ENCODE data around the gene DCLK1.

Gene DCLK1

GRCh38 chr13:36058116-36058515 lies 73.1 kb downstream of the DCLK1 start:
- Mint-ChIP-seq H3K4me3 (no peak overlapping the region), H3K4me1 (ENCODE audit: low read depth) (no peaks in the 10 kb centered on the region), H3K36me3 (no peaks in the 10 kb centered on the region), H3K27me3 (no peaks in the 10 kb centered on the region), H3K27ac (no peak overlapping the region), H3K9me3 (ENCODE audit: low read depth) (peaks cover 9% of the 10 kb centered on the region)

DNA sequence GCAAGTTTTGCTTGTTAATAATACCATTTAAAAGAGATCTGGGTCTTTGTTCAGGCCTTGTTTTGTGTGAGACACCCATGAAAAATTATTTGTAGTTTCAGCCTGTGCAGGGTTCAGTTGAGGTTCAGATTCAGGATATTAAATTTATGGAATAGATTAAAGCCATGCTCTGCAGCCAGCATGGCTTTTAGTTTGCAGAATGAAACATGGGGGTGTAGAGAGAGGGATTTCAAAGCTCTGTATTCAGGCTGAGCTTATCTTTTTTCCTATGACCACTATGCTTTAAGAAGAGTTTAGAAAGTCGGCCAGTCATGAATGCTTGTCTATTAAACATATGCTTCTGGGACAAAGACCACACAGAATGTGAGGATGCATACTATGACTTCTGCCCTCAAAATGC lies 73.6 kb downstream of the DCLK1 start:
- Mint-ChIP-seq H3K27ac (no peak overlapping the region), H3K4me3 (no peak overlapping the region), H3K4me1 (ENCODE audit: low read depth) (no peaks in the 10 kb centered on the region), H3K27me3 (no peaks in the 10 kb centered on the region), H3K9me3 (ENCODE audit: low read depth) (peaks cover 9% of the 10 kb centered on the region), H3K36me3 (no peaks in the 10 kb centered on the region)

GRCh38 chr13:36057041-36057440 lies 74.1 kb downstream of the DCLK1 start:
- H3K4me1 Mint-ChIP-seq (ENCODE audit: low read depth), result no peaks in the 10 kb centered on the region
- H3K27me3 Mint-ChIP-seq, result no peaks in the 10 kb centered on the region
- no peaks in the 10 kb centered on the region for H3K36me3 Mint-ChIP-seq
- H3K9me3 Mint-ChIP-seq (ENCODE audit: low read depth), result peaks cover 9% of the 10 kb centered on the region
- no peak overlapping the region for H3K4me3 Mint-ChIP-seq
- no peak overlapping the region for H3K27ac Mint-ChIP-seq

GRCh38 chr13:36055366-36055765 lies 75.8 kb downstream of the DCLK1 start:
- Mint-ChIP-seq H3K4me1 (ENCODE audit: low read depth) (no peaks in the 10 kb centered on the region), H3K27me3 (no peaks in the 10 kb centered on the region), H3K27ac (no peak overlapping the region), H3K36me3 (no peaks in the 10 kb centered on the region), H3K4me3 (no peak overlapping the region), H3K9me3 (ENCODE audit: low read depth) (peaks cover 9% of the 10 kb centered on the region)

- Mint-ChIP-seq H3K4me3 (no peak overlapping the region), H3K27me3 (no peaks in the 10 kb centered on the region), H3K27ac (no peak overlapping the region), H3K36me3 (no peaks in the 10 kb centered on the region), H3K9me3 (ENCODE audit: low read depth) (peaks cover 9% of the 10 kb centered on the region), H3K4me1 (ENCODE audit: low read depth) (no peaks in the 10 kb centered on the region)
Observed at GRCh38 chr13:36054041-36054440, 77.1 kb downstream of the DCLK1 start.

GRCh38 chr13:36051082-36051481 lies 80.1 kb downstream of the DCLK1 start:
- Mint-ChIP-seq H3K4me3 (no peak overlapping the region), H3K27ac (no peak overlapping the region), H3K27me3 (no peaks in the 10 kb centered on the region), H3K4me1 (ENCODE audit: low read depth) (no peaks in the 10 kb centered on the region), H3K36me3 (no peaks in the 10 kb centered on the region), H3K9me3 (ENCODE audit: low read depth) (no peaks in the 10 kb centered on the region)

- H3K36me3 Mint-ChIP-seq, result no peaks in the 10 kb centered on the region
- H3K4me1 Mint-ChIP-seq (ENCODE audit: low read depth), result no peaks in the 10 kb centered on the region
- H3K4me3 Mint-ChIP-seq, result no peak overlapping the region
- H3K27me3 Mint-ChIP-seq, result no peaks in the 10 kb centered on the region
- no peaks in the 10 kb centered on the region for H3K9me3 Mint-ChIP-seq (ENCODE audit: low read depth)
- no peak overlapping the region for H3K27ac Mint-ChIP-seq
Observed at GRCh38 chr13:36046672-36047071, 84.5 kb downstream of the DCLK1 start.

DNA sequence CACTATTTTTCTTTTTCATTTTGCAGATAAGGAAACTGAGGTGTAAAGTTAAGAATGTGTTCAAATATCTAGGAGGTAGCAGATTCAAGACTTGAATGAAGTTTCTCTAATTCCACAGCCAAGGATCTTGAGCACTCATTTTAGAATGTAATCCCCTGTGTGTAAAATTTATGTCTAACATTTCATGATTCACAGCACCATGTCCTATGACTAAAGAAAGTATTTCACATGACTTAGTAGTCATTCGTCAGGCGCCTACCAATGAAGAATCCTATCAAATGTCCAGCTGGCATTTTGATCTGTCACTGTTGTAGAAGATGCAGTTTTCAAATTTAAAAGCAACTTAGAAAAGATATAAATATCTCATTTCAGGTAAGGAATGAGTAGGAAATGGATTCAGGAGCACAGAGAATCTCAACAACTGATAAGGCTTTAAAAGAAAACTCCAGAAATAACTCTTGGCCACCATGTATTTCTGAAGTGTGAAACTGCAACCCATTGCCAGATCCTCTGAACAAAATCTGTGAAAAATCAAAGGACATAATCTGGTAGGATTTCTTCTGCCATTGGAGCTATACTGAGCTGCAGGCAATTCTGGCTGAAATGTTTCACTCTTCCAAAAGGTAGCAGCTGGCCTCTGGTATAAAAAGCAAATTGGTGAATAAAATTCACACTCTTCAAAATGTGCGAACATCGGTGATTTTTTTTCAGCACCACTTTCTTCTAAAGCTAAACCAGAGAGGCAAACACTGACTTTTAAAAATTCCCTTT lies 92.2 kb downstream of the DCLK1 start:
- no peak overlapping the region for H3K4me3 Mint-ChIP-seq

DNA sequence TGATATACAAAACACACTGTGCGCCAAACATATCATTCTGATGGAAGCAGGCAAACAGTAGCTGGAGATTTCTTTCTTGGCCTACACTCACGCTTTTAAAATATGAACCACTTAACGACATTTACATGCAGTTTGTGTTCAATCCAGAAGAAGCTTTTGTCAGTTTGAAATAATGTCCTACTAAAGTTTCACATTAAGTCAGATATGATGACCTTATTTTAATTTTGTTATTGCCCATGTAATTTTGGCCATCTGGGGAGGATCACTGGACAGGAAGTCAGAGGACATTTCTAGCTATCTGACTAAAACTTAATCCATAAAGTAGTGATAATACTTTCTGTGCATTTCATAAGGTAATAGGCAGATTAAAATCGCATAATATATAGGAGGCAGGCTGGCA lies 98.1 kb downstream of the DCLK1 start:
- Mint-ChIP-seq H3K27me3 (no peaks in the 10 kb centered on the region), H3K4me1 (ENCODE audit: low read depth) (no peaks in the 10 kb centered on the region), H3K4me3 (no peak overlapping the region), H3K9me3 (ENCODE audit: low read depth) (no peaks in the 10 kb centered on the region), H3K36me3 (no peaks in the 10 kb centered on the region), H3K27ac (no peak overlapping the region)

More for the DNA sequence above, 92.2 kb downstream of the DCLK1 start:
- Mint-ChIP-seq H3K27me3 (no peaks in the 10 kb centered on the region), H3K4me1 (ENCODE audit: low read depth) (no peaks in the 10 kb centered on the region), H3K9me3 (ENCODE audit: low read depth) (no peaks in the 10 kb centered on the region), H3K36me3 (no peaks in the 10 kb centered on the region), H3K27ac (no peak overlapping the region)

DNA sequence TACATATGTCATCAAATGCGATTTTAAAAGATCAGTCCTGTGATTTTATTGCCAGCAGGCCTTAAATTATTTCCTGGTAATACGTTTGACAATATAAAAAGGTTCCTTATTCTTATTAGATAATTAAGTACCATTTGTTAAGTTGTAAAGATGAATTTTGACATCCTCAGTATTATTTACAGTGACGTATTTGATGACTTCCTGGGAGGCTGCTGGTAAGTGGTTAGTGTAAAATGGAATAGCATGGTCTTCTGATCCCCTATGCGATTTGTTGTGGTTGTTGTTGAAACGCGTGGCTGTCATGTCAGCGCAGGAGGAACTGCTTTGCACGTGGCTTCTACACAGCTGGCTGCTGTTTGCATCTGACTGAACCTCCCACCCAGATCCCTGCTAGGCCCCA lies 99.7 kb downstream of the DCLK1 start:
- Mint-ChIP-seq H3K36me3 (no peaks in the 10 kb centered on the region), H3K27ac (no peak overlapping the region), H3K9me3 (ENCODE audit: low read depth) (no peaks in the 10 kb centered on the region), H3K27me3 (no peaks in the 10 kb centered on the region), H3K4me1 (ENCODE audit: low read depth) (no peaks in the 10 kb centered on the region), H3K4me3 (no peak overlapping the region)

GRCh38 chr13:36030670-36031331 lies 100.4 kb downstream of the DCLK1 start:
- H3K4me1 Mint-ChIP-seq (ENCODE audit: low read depth), result no peaks in the 10 kb centered on the region
- H3K27ac Mint-ChIP-seq, result no peak overlapping the region
- no peak overlapping the region for H3K4me3 Mint-ChIP-seq
- no peaks in the 10 kb centered on the region for H3K36me3 Mint-ChIP-seq
- no peaks in the 10 kb centered on the region for H3K9me3 Mint-ChIP-seq (ENCODE audit: low read depth)
- no peaks in the 10 kb centered on the region for H3K27me3 Mint-ChIP-seq

GRCh38 chr13:36029166-36029565 lies 102.0 kb downstream of the DCLK1 start:
- H3K36me3 Mint-ChIP-seq, result no peaks in the 10 kb centered on the region

GRCh38 chr13:36028359-36029025 lies 102.7 kb downstream of the DCLK1 start:
- Mint-ChIP-seq H3K4me1 (ENCODE audit: low read depth) (no peaks in the 10 kb centered on the region), H3K27ac (no peak overlapping the region), H3K27me3 (no peaks in the 10 kb centered on the region), H3K9me3 (ENCODE audit: low read depth) (no peaks in the 10 kb centered on the region), H3K36me3 (no peaks in the 10 kb centered on the region), H3K4me3 (no peak overlapping the region)

More at GRCh38 chr13:36029166-36029565, 102.0 kb downstream of the DCLK1 start:
- Mint-ChIP-seq H3K27ac (no peak overlapping the region), H3K9me3 (ENCODE audit: low read depth) (no peaks in the 10 kb centered on the region), H3K27me3 (no peaks in the 10 kb centered on the region), H3K4me3 (no peak overlapping the region), H3K4me1 (ENCODE audit: low read depth) (no peaks in the 10 kb centered on the region)

GRCh38 chr13:36026531-36026930 lies 104.7 kb downstream of the DCLK1 start:
- Mint-ChIP-seq H3K4me3 (no peak overlapping the region), H3K27ac (no peak overlapping the region), H3K36me3 (no peaks in the 10 kb centered on the region), H3K27me3 (no peaks in the 10 kb centered on the region), H3K9me3 (ENCODE audit: low read depth) (peaks cover 2% of the 10 kb centered on the region), H3K4me1 (ENCODE audit: low read depth) (no peaks in the 10 kb centered on the region)

GRCh38 chr13:36014763-36015162 lies 116.4 kb downstream of the DCLK1 start:
- Mint-ChIP-seq H3K4me3 (no peak overlapping the region), H3K9me3 (ENCODE audit: low read depth) (no peaks in the 10 kb centered on the region), H3K27me3 (peaks cover 2% of the 10 kb centered on the region), H3K36me3 (no peaks in the 10 kb centered on the region), H3K27ac (no peak overlapping the region), H3K4me1 (ENCODE audit: low read depth) (no peaks in the 10 kb centered on the region)

Measured in activated naive CD8-positive, alpha-beta T cell (primary cell).